ENCODE data around the gene TSPO2. TPM values are rescaled to one million over a fixed set of nuclear protein-coding genes. Genes with fewer than 3 reads are reported as not detected.
A peak's percentile ranks its signal among the peaks of the same experiment; 100 is the strongest.

TSPO2 gene
- total and polyA plus RNA-seq, 2 of the 13 experiments (the other 11 are each of a cell fraction or from before 2014, with no cell fraction given) = 0.55 TPM; not detected in 1

- TF ChIP-seq, protein P1, sequence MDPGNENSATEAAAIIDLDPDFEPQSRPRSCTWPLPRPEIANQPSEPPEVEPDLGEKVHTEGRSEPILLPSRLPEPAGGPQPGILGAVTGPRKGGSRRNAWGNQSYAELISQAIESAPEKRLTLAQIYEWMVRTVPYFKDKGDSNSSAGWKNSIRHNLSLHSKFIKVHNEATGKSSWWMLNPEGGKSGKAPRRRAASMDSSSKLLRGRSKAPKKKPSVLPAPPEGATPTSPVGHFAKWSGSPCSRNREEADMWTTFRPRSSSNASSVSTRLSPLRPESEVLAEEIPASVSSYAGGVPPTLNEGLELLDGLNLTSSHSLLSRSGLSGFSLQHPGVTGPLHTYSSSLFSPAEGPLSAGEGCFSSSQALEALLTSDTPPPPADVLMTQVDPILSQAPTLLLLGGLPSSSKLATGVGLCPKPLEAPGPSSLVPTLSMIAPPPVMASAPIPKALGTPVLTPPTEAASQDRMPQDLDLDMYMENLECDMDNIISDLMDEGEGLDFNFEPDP (CRISPR knock-in tag; conservative IDR thresholded peaks at IDR 0.05) = no peak
- TF ChIP-seq DRAP1 (CRISPR knock-in tag; IDR thresholded peaks at IDR 0.05) (no peak), RAD21 (CRISPR knock-in tag; IDR thresholded peaks at IDR 0.05) (peak; percentile 51; the same call in 1 of the 2 replicates), SMC3 (IDR thresholded peaks at IDR 0.05; ENCODE audit: low read length) (peak; percentile 44; the same call in 1 of the 2 replicates), ZNF564 (CRISPR knock-in tag; IDR thresholded peaks at IDR 0.05) (no peak), REPIN1 (CRISPR knock-in tag; IDR thresholded peaks at IDR 0.05; ENCODE audit: borderline replicate concordance, low read depth) (peak; percentile 52; the same call in 1 of the 2 replicates), CTCF (CRISPR knock-in tag; IDR thresholded peaks at IDR 0.05) (peak; percentile 89), ZNF510 (CRISPR knock-in tag; IDR thresholded peaks at IDR 0.05; ENCODE audit: low read depth) (no peak), ZFP41 (CRISPR knock-in tag; IDR thresholded peaks at IDR 0.05; ENCODE audit: borderline replicate concordance) (no peak), FOXK1 (CRISPR knock-in tag; IDR thresholded peaks at IDR 0.05; ENCODE audit: borderline replicate concordance, low read depth) (no peak), ZNF331 (CRISPR knock-in tag; IDR thresholded peaks at IDR 0.05) (peak; percentile 26; the same call in 1 of the 2 replicates), ZNF230 (CRISPR knock-in tag; IDR thresholded peaks at IDR 0.05) (no peak)
- TF ChIP-seq, protein P2, sequence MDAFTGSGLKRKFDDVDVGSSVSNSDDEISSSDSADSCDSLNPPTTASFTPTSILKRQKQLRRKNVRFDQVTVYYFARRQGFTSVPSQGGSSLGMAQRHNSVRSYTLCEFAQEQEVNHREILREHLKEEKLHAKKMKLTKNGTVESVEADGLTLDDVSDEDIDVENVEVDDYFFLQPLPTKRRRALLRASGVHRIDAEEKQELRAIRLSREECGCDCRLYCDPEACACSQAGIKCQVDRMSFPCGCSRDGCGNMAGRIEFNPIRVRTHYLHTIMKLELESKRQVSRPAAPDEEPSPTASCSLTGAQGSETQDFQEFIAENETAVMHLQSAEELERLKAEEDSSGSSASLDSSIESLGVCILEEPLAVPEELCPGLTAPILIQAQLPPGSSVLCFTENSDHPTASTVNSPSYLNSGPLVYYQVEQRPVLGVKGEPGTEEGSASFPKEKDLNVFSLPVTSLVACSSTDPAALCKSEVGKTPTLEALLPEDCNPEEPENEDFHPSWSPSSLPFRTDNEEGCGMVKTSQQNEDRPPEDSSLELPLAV (CRISPR knock-in tag; conservative IDR thresholded peaks at IDR 0.05; ENCODE audit: low read depth) = no peak
- TF ChIP-seq, protein P3, sequence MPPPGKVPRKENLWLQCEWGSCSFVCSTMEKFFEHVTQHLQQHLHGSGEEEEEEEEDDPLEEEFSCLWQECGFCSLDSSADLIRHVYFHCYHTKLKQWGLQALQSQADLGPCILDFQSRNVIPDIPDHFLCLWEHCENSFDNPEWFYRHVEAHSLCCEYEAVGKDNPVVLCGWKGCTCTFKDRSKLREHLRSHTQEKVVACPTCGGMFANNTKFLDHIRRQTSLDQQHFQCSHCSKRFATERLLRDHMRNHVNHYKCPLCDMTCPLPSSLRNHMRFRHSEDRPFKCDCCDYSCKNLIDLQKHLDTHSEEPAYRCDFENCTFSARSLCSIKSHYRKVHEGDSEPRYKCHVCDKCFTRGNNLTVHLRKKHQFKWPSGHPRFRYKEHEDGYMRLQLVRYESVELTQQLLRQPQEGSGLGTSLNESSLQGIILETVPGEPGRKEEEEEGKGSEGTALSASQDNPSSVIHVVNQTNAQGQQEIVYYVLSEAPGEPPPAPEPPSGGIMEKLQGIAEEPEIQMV (CRISPR knock-in tag; IDR thresholded peaks at IDR 0.05; ENCODE audit: low read depth) = no peak
Observed at GRCh38 chr6:41021832-41022231, 20.4 kb upstream of the TSPO2 start (continued).

All from HepG2 (cell line).